K562 (cell line): ENCODE results near the gene EML1. TPM values are rescaled to one million over a fixed set of nuclear protein-coding genes. Genes with fewer than 3 reads are reported as not detected.

Experiments used
- ATAC-seq: fragments of 200-7000 bp; cut with Tn5 transposase; 3 replicates; pipeline ENCODE4 v1.9.1; 2020; ENCODE audit warnings: moderate library complexity
- BruUV-seq: library from RNA; stranded (reverse); fragments of 400-500 nt; replicated peaks from 2 replicates; lab custom pipeline; 2021; lab: Mats Ljungman, UMichigan
- CTCF ChIA-PET: fragments of 300-600 bp; formaldehyde crosslinking; extraction: SDS; loops from one replicate; lab custom pipeline; 2021; ENCODE audit warnings: low intra/inter-chr PET ratio; lab: Yijun Ruan, JAX
- POLR2A ChIA-PET: fragments of 300-600, 350-650 bp; sonication (Branson Sonifier 250); formaldehyde crosslinking; extraction: SDS; loops from one replicate; lab custom pipeline; 2021; ENCODE audit warnings: antibody characterized with exemption, inconsistent platforms; lab: Yijun Ruan, JAX
- DNase-seq, 4 experiments: peaks; one replicate each; pipeline versions ENCODE4 v3.0.0 to v3.0.0-alpha.2; 2011 to 2018; ENCODE audit warnings: low spot score in 3 of 4, mixed read lengths in 3 of 4; ENCODE audit errors: extremely low read depth in 1 of 4
- FAIRE-seq: peaks from 2 replicates; lab custom pipeline; 2011; peaks lifted over from hg19 to GRCh38; lab: Jason Lieb, UNC
- H2AFZ ChIP-seq: 2 replicates; pipeline ENCODE4 v1.6.0; 2011; ENCODE audit warnings: low read depth, low read length, control low read depth, inconsistent platforms
- H3K27ac ChIP-seq: fragments of 200-600 bp; 3 replicates; pipeline ENCODE4 v1.8.0; 2011; ENCODE audit warnings: low read depth, mild to moderate bottlenecking, control low read depth, inconsistent platforms, low read length, moderate library complexity, mixed read lengths; ENCODE audit errors: extremely low read depth
- H3K27me3 ChIP-seq, 2 experiments: fragments of 300-600 bp in 1 of 2; 2 replicates in 1 of 2; 3 replicates in 1 of 2; pipeline versions ENCODE4 v1.6.0 to v1.8.0; 2011; ENCODE audit warnings: inconsistent platforms in 2 of 2, low read length in 2 of 2, mild to moderate bottlenecking in 1 of 2, mixed read lengths in 1 of 2, moderate library complexity in 1 of 2; ENCODE audit not compliant: control insufficient read depth in 2 of 2, insufficient read depth in 2 of 2
- H3K36me3 ChIP-seq: fragments of 300-600 bp; 3 replicates; pipeline ENCODE4 v1.8.0; 2011; ENCODE audit warnings: mild to moderate bottlenecking, low read length, inconsistent platforms; ENCODE audit not compliant: control insufficient read depth, insufficient read depth
- H3K4me1 ChIP-seq, 2 experiments: fragments of 200-600 bp in 1 of 2; replicated peaks in 1 of 2; 2 replicates in 1 of 2; 3 replicates in 1 of 2; pipeline versions ENCODE4 v1.5.1 to v1.8.0; 2011; ENCODE audit warnings: inconsistent platforms in 2 of 2, low read length in 2 of 2, mild to moderate bottlenecking in 1 of 2, mixed read lengths in 1 of 2, moderate library complexity in 1 of 2; ENCODE audit not compliant: control insufficient read depth in 2 of 2, insufficient read depth in 2 of 2
- H3K4me2 ChIP-seq: 2 replicates; pipeline ENCODE4 v1.6.1; 2011; ENCODE audit warnings: low read length, control low read depth, inconsistent platforms, mixed read lengths; ENCODE audit not compliant: insufficient read depth
- H3K4me3 ChIP-seq: fragments of 200-600 bp; sonication (generic), shearing (Covaris generic); 2 replicates; pipeline ENCODE4 v1.5.1; 2016; ENCODE audit warnings: control low read depth, inconsistent platforms
- H3K79me2 ChIP-seq: fragments of 200-600 bp; 3 replicates; pipeline ENCODE4 v1.8.0; 2011; ENCODE audit warnings: low read length, inconsistent platforms; ENCODE audit not compliant: control insufficient read depth, insufficient read depth
- H3K9ac ChIP-seq, 2 experiments: 2 replicates each; pipeline versions ENCODE4 v1.6.0 to v1.6.1; 2011; ENCODE audit warnings: low read depth in 2 of 2, low read length in 2 of 2, control low read depth in 1 of 2, inconsistent platforms in 1 of 2, mild to moderate bottlenecking in 1 of 2, mixed read lengths in 1 of 2; ENCODE audit not compliant: insufficient read depth in 1 of 2
- H3K9me1 ChIP-seq: one replicate; pipeline ENCODE4 v1.6.0; 2011; ENCODE audit warnings: inconsistent platforms, mild to moderate bottlenecking, low read length, moderate library complexity; ENCODE audit not compliant: control insufficient read depth, insufficient read depth
- H3K9me3 ChIP-seq: replicated peaks from 2 replicates; pipeline ENCODE4 v1.5.1; 2011; ENCODE audit warnings: low read depth, low read length, inconsistent platforms; ENCODE audit not compliant: control insufficient read depth, insufficient read depth
- H4K20me1 ChIP-seq: replicated peaks from 2 replicates; pipeline ENCODE4 v1.6.1; 2011; ENCODE audit warnings: low read length, inconsistent platforms, mixed read lengths; ENCODE audit not compliant: control insufficient read depth, insufficient read depth
- ATF3 ChIP-seq, 2 experiments: fragments of 450-650 bp in 1 of 2; sonication (generic) in 1 of 2; formaldehyde crosslinking in 1 of 2; IDR thresholded peaks in 1 of 2; conservative IDR thresholded peaks in 1 of 2; 2 replicates each; pipeline versions ENCODE4 v1.6.1 to v1.8.1; 2016 to 2023; ENCODE audit warnings: mild to moderate bottlenecking in 2 of 2, moderate library complexity in 2 of 2, inconsistent platforms in 1 of 2, missing genetic modification reagents in 1 of 2
- CTBP1 ChIP-seq: fragments of 450-650 bp; IDR thresholded peaks from 2 replicates; pipeline ENCODE4 v1.6.1; 2016; ENCODE audit warnings: borderline replicate concordance
- NFIC ChIP-seq: fragments of 450-650 bp; IDR thresholded peaks from 2 replicates; pipeline ENCODE4 v1.6.1; 2017; ENCODE audit warnings: mild to moderate bottlenecking, inconsistent platforms
- NFIX ChIP-seq: fragments of 250-450 bp; sonication (Bioruptor Pico); IDR thresholded peaks from 2 replicates; pipeline ENCODE4 v1.4.0; 2020; ENCODE audit warnings: low read depth, mild to moderate bottlenecking, moderate library complexity
- POLR2AphosphoS2 ChIP-seq: IDR thresholded peaks from 2 replicates; pipeline ENCODE4 v1.6.1; 2012; ENCODE audit warnings: low read length, improper control_type of control experiment
- RBM34 ChIP-seq: fragments of 200-400 bp; formaldehyde crosslinking; IDR thresholded peaks from 2 replicates; pipeline ENCODE4 v1.6.1; 2018; ENCODE audit warnings: low read length, borderline replicate concordance; ENCODE audit not compliant: insufficient read depth
- WGBS: fragments of 100-300 bp; shearing (Covaris generic); methylation state at CpG from one replicate; pipeline ENCODE4 v1.1.6; 2016; ENCODE audit warnings: low coverage, mixed read lengths; ENCODE audit not compliant: insufficient coverage; ENCODE audit errors: missing lambda C conversion rate; 5-methylcytosine and 5-hydroxymethylcytosine counted together
- in situ Hi-C: fragments of 300-500 bp; cut with MboI; formaldehyde crosslinking; loops from 4 replicates; pipeline ENCODE4 v1.15.0; 2018; ENCODE audit warnings: inconsistent platforms, mixed read lengths
- intact Hi-C: fragments of 100-400 bp; cut with micrococcal nuclease; formaldehyde crosslinking; loops from 2 replicates; pipeline ENCODE4 v1.14.2; 2022
- polyA plus RNA-seq, 8 experiments: library from polyadenylated mRNA; depleted of rRNA in 4 of 8; stranded (reverse) in 5 of 8; unstranded in 3 of 8; fragments of >200 nt; fragmentation: Nextera tagmentation in 2 of 8; fragmentation: Illumina TruSeq in 1 of 8; extraction: Ambion mirVana in 2 of 8; extraction: Trizol in 1 of 8; gene quantifications; 2 replicates each; pipeline versions ENCODE4 v1.2.1 to v1.2.3, GENCODE V29; 2011 to 2014; ENCODE audit warnings: inconsistent platforms in 1 of 8, missing spikeins in 1 of 8
- total RNA-seq, 7 experiments: library from RNA; depleted of rRNA in 6 of 7; stranded (reverse); fragments of >200 nt in 6 of 7; fragmentation: Illumina TruSeq in 2 of 7; extraction: Trizol in 2 of 7; gene quantifications; 2 replicates each; pipeline versions ENCODE4 v1.2.1 to v1.2.3, GENCODE V29; 2011 to 2021; ENCODE audit warnings: low replicate concordance in 1 of 7

Gene EML1
- total and polyA plus RNA-seq, 9 of the 15 experiments (the other 6 are each of a cell fraction or from before 2014, with no cell fraction given) = 0.01 to 0.35 (median 0.07) TPM; not detected in 2

- Histone ChIP-seq H3K9me1 (no peaks in the 10 kb centered on the region), H3K27me3 (peaks cover 3 to 10% of the 10 kb centered on the region in 2 experiments; a peak in 3 of 5 replicates), H3K27ac (no peak overlapping the region), H3K36me3 (no peaks in the 10 kb centered on the region), H4K20me1 (no peaks in the 10 kb centered on the region), H3K4me3 (no peak overlapping the region), H3K4me2 (no peak overlapping the region), H3K9me3 (no peaks in the 10 kb centered on the region), H2AFZ (no peak overlapping the region), H3K79me2 (no peaks in the 10 kb centered on the region), H3K9ac (no peak overlapping the region), H3K4me1 (peaks cover 0 to 14% of the 10 kb centered on the region in 2 experiments; a peak in 3 of 5 replicates)
- ChIA-PET CTCF (no interaction called here), POLR2A (no interaction called here)
- intact Hi-C loops (loop anchor here (10.0 kb wide), 1 partner anchor 84 kb away; no protein-coding TSS in a partner anchor), in situ Hi-C loops (no loop called here)
- FAIRE-seq (no peak), DNase-seq (no peak), ATAC-seq (no peak)
- BruUV-seq = no TSS peak
- TF ChIP-seq POLR2AphosphoS2 (no peak), NFIX (CRISPR knock-in tag) (peak; percentile 36; the same call in 1 of the 2 replicates), CTBP1 (no peak), NFIC (peak; percentile 93)
- 19% methylated on average over 7 of the region's 7 CpGs for WGBS
These were observed 2.8 kb upstream of the EML1 start for GRCh38 chr14:99790201-99790977.

GRCh38 chr14:99790978-99791376 is 2.2 kb upstream of the EML1 start:
- in situ Hi-C loops (no loop called here), intact Hi-C loops (loop anchor here (10.0 kb wide), 1 partner anchor 84 kb away; no protein-coding TSS in a partner anchor)
- Histone ChIP-seq H3K4me1 (peaks cover 0 to 14% of the 10 kb centered on the region in 2 experiments; a peak in 3 of 5 replicates), H3K27ac (no peak overlapping the region), H2AFZ (no peak overlapping the region), H3K4me2 (no peak overlapping the region), H3K9ac (no peak overlapping the region), H3K4me3 (no peak overlapping the region), H3K9me3 (no peaks in the 10 kb centered on the region), H4K20me1 (no peaks in the 10 kb centered on the region), H3K9me1 (no peaks in the 10 kb centered on the region), H3K27me3 (peaks cover 3 to 7% of the 10 kb centered on the region in 2 experiments; a peak in 3 of 5 replicates), H3K79me2 (no peaks in the 10 kb centered on the region), H3K36me3 (no peaks in the 10 kb centered on the region)
- CTCF ChIA-PET = no interaction called here
- TF ChIP-seq RBM34 (no peak), ATF3 (IDR thresholded peaks at IDR 0.05) (peak; percentile 53), ATF3 (CRISPR knock-in tag; conservative IDR thresholded peaks at IDR 0.05) (no peak)
- ATAC-seq (no peak), FAIRE-seq (no peak), DNase-seq (no peak)
- POLR2A ChIA-PET = no interaction called here
- 26% methylated on average over 6 of the region's 6 CpGs for WGBS
- BruUV-seq = no TSS peak
